ENCODE measurements around the gene TDG.

DNA sequence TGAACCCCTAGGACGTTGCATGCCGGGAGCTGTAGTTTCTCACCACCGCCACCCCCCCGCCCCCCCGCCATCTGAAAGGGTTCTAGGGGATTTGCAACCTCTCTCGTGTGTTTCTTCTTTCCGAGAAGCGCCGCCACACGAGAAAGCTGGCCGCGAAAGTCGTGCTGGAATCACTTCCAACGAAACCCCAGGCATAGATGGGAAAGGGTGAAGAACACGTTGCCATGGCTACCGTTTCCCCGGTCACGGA is 36.0 kb upstream of the TDG start:
- no peak for TF ChIP-seq EP300 (IDR thresholded peaks at IDR 0.05)
- TF ChIP-seq POLR2A (IDR thresholded peaks at IDR 0.05) = no peak
- TF ChIP-seq, protein P1, sequence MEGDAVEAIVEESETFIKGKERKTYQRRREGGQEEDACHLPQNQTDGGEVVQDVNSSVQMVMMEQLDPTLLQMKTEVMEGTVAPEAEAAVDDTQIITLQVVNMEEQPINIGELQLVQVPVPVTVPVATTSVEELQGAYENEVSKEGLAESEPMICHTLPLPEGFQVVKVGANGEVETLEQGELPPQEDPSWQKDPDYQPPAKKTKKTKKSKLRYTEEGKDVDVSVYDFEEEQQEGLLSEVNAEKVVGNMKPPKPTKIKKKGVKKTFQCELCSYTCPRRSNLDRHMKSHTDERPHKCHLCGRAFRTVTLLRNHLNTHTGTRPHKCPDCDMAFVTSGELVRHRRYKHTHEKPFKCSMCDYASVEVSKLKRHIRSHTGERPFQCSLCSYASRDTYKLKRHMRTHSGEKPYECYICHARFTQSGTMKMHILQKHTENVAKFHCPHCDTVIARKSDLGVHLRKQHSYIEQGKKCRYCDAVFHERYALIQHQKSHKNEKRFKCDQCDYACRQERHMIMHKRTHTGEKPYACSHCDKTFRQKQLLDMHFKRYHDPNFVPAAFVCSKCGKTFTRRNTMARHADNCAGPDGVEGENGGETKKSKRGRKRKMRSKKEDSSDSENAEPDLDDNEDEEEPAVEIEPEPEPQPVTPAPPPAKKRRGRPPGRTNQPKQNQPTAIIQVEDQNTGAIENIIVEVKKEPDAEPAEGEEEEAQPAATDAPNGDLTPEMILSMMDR (IDR thresholded peaks at IDR 0.05) = no peak

Measured in suprapubic skin (tissue), 3 donors.